HepG2 (cell line): ENCODE results near the gene PBX4. TPM values are rescaled to one million over a fixed set of nuclear protein-coding genes. Genes with fewer than 3 reads are reported as not detected.

ENCODE experiments used
- ATAC-seq: fragments of 200-7000 bp; cut with Tn5 transposase; 3 replicates; pipeline ENCODE4 v1.9.1; 2020; ENCODE audit warnings: mild to moderate bottlenecking, moderate library complexity
- BruUV-seq: library from RNA; stranded (reverse); fragments of 400-500 nt; replicated peaks from 2 replicates; lab custom pipeline; 2021; lab: Mats Ljungman, UMichigan
- CTCF ChIA-PET: fragments of 300-600 bp; formaldehyde crosslinking; extraction: SDS; loops from one replicate; lab custom pipeline; 2021; ENCODE audit warnings: low total read pairs, inconsistent platforms, low intra/inter-chr PET ratio; lab: Yijun Ruan, JAX
- POLR2A ChIA-PET: fragments of 350-600 bp; sonication (Branson Sonifier 250); formaldehyde crosslinking; loops from one replicate; lab custom pipeline; 2020; ENCODE audit warnings: antibody characterized with exemption, inconsistent platforms; lab: Yijun Ruan, JAX
- DNase-seq: peaks from one replicate; pipeline ENCODE4 v3.0.0-alpha.2; 2015; ENCODE audit warnings: low spot score
- FAIRE-seq: peaks from 3 replicates; lab custom pipeline; 2011; peaks lifted over from hg19 to GRCh38; lab: Jason Lieb, UNC
- H2AFZ ChIP-seq: one replicate; pipeline ENCODE4 v1.6.1; 2011; ENCODE audit warnings: low read length, inconsistent platforms
- H3K27ac ChIP-seq: fragments of 300-600 bp; 3 replicates; pipeline ENCODE4 v1.8.0; 2011; ENCODE audit warnings: mixed run types, mild to moderate bottlenecking, mixed read lengths, low read length, inconsistent platforms; ENCODE audit not compliant: insufficient read depth; ENCODE audit errors: extremely low read length
- H3K27me3 ChIP-seq, 2 experiments: fragments of 200-600 bp in 1 of 2; 2 replicates in 1 of 2; 3 replicates in 1 of 2; pipeline versions ENCODE4 v1.6.0 to v1.8.0; 2011; ENCODE audit warnings: low read length in 2 of 2, mild to moderate bottlenecking in 2 of 2, moderate library complexity in 2 of 2, inconsistent platforms in 1 of 2; ENCODE audit not compliant: insufficient read depth in 2 of 2, control insufficient read depth in 1 of 2
- H3K36me3 ChIP-seq, 2 experiments: fragments of 200-600 bp in 1 of 2; replicated peaks in 1 of 2; 2 replicates in 1 of 2; 3 replicates in 1 of 2; pipeline versions ENCODE4 v1.5.1 to v1.8.0; 2011; ENCODE audit warnings: low read length in 2 of 2, inconsistent platforms in 1 of 2; ENCODE audit not compliant: insufficient read depth in 2 of 2, control insufficient read depth in 1 of 2
- H3K4me1 ChIP-seq: 2 replicates; pipeline ENCODE4 v1.5.1; 2012; ENCODE audit warnings: low read length, inconsistent platforms; ENCODE audit not compliant: insufficient read depth
- H3K4me2 ChIP-seq: 2 replicates; pipeline ENCODE4 v1.6.0; 2011; ENCODE audit warnings: low read depth, low read length, inconsistent platforms
- H3K4me3 ChIP-seq, 3 experiments: fragments of 200-600 bp in 1 of 3; sonication (generic), shearing (Covaris generic) in 1 of 3; replicated peaks in 1 of 3; 2 replicates each; pipeline ENCODE4 v1.5.1; 2011 to 2016; ENCODE audit warnings: low read length in 3 of 3, inconsistent platforms in 2 of 3, low read depth in 2 of 3, mild to moderate bottlenecking in 2 of 3, control low read depth in 1 of 3, mixed read lengths in 1 of 3; ENCODE audit not compliant: insufficient read depth in 1 of 3
- H3K79me2 ChIP-seq: one replicate; pipeline ENCODE4 v1.6.1; 2011; ENCODE audit warnings: low read length, inconsistent platforms; ENCODE audit not compliant: insufficient read depth
- H3K9ac ChIP-seq: 2 replicates; pipeline ENCODE4 v1.6.0; 2011; ENCODE audit warnings: mild to moderate bottlenecking, low read depth, low read length, inconsistent platforms; ENCODE audit not compliant: insufficient read depth
- H3K9me3 ChIP-seq: 2 replicates; pipeline ENCODE4 v1.5.1; 2012; ENCODE audit warnings: mild to moderate bottlenecking, low read length
- H4K20me1 ChIP-seq: 2 replicates; pipeline ENCODE4 v1.6.0; 2011; ENCODE audit warnings: inconsistent platforms, mild to moderate bottlenecking, low read length, moderate library complexity; ENCODE audit not compliant: insufficient read depth
- AFF4 ChIP-seq: sonication (generic); formaldehyde crosslinking; IDR thresholded peaks from 2 replicates; pipeline ENCODE4 v1.4.0; 2020; ENCODE audit warnings: missing genetic modification reagents
- CSRNP2 ChIP-seq: sonication (generic); formaldehyde crosslinking; conservative IDR thresholded peaks from 2 replicates; pipeline ENCODE4 v1.8.0; 2022; ENCODE audit warnings: low read depth, missing genetic modification reagents
- ESRRA ChIP-seq: sonication (generic); formaldehyde crosslinking; IDR thresholded peaks from 2 replicates; pipeline ENCODE4 v1.5.1; 2020; ENCODE audit warnings: mild to moderate bottlenecking, low read depth, missing genetic modification reagents
- NCOA5 ChIP-seq: sonication (generic); formaldehyde crosslinking; IDR thresholded peaks from 2 replicates; pipeline ENCODE4 v1.4.0; 2020; ENCODE audit warnings: missing genetic modification reagents
- POGZ ChIP-seq: sonication (generic); formaldehyde crosslinking; IDR thresholded peaks from 2 replicates; pipeline ENCODE4 v1.4.0; 2020; ENCODE audit warnings: mild to moderate bottlenecking, missing genetic modification reagents
- STAG1 ChIP-seq: sonication (generic); formaldehyde crosslinking; IDR thresholded peaks from 2 replicates; pipeline ENCODE4 v1.4.0; 2020; ENCODE audit warnings: missing genetic modification reagents
- TFAP4 ChIP-seq: sonication (generic); IDR thresholded peaks from 2 replicates; pipeline ENCODE4 v1.6.1; 2016; ENCODE audit warnings: low read depth, borderline replicate concordance
- ZIK1 ChIP-seq: sonication (generic); formaldehyde crosslinking; IDR thresholded peaks from 2 replicates; pipeline ENCODE4 v1.5.0; 2020; ENCODE audit warnings: mild to moderate bottlenecking, low read depth, missing genetic modification reagents, borderline replicate concordance
- ZNF331 ChIP-seq: sonication (generic); formaldehyde crosslinking; IDR thresholded peaks from 2 replicates; pipeline ENCODE4 v1.4.0; 2020; ENCODE audit warnings: missing genetic modification reagents
- ZNF333 ChIP-seq: sonication (generic); formaldehyde crosslinking; IDR thresholded peaks from 2 replicates; pipeline ENCODE4 v1.4.0; 2020; ENCODE audit warnings: mild to moderate bottlenecking, missing genetic modification reagents, borderline replicate concordance
- ZNF788 ChIP-seq: sonication (generic); formaldehyde crosslinking; IDR thresholded peaks from 2 replicates; pipeline ENCODE4 v1.5.0; 2020; ENCODE audit warnings: mild to moderate bottlenecking, missing genetic modification reagents, borderline replicate concordance
- WGBS: methylation state at CpG from one replicate; pipeline ENCODE4 v1.1.6; 2017; ENCODE audit warnings: low lambda C conversion rate; 5-methylcytosine and 5-hydroxymethylcytosine counted together
- in situ Hi-C: cut with HindIII; loops from 2 replicates; pipeline ENCODE4 v1.10.0; 2017; ENCODE audit warnings: low pct_unique_long_range_greater_than_20kb; ENCODE audit not compliant: extremely low pct_ligation_motif_present
- intact Hi-C: fragments of 100-400 bp; cut with micrococcal nuclease; formaldehyde crosslinking; loops from one replicate; pipeline ENCODE4 v1.10.0; 2022; ENCODE audit not compliant: unreplicated experiment
- polyA plus RNA-seq, 8 experiments: library from polyadenylated mRNA; depleted of rRNA in 3 of 8; stranded (reverse) in 7 of 8; unstranded in 1 of 8; fragments of >200 nt; fragmentation: Illumina TruSeq in 4 of 8; extraction: Trizol in 4 of 8; gene quantifications; 2 replicates each; pipeline versions ENCODE4 v1.2.1 to v1.2.3, GENCODE V29; 2011 to 2016; ENCODE audit warnings: low read depth in 4 of 8, missing spikeins in 1 of 8, mixed read lengths in 1 of 8; ENCODE audit not compliant: insufficient read depth in 1 of 8
- total RNA-seq, 5 experiments: library from RNA; depleted of rRNA; stranded (reverse); fragments of >200 nt; fragmentation: Illumina TruSeq; extraction: Trizol; gene quantifications; 2 replicates each; pipeline ENCODE4 v1.2.3, GENCODE V29; 2016; ENCODE audit warnings: low read depth in 1 of 5
- TF ChIP-seq, protein P1 (sequence below): sonication (generic); formaldehyde crosslinking; IDR thresholded peaks from 2 replicates; pipeline ENCODE4 v1.5.0; 2020; ENCODE audit warnings: mild to moderate bottlenecking, missing genetic modification reagents, moderate library complexity

Gene PBX4
- total and polyA plus RNA-seq, 2 of the 13 experiments (the other 11 are each of a cell fraction or from before 2014, with no cell fraction given), result not detected

DNA sequence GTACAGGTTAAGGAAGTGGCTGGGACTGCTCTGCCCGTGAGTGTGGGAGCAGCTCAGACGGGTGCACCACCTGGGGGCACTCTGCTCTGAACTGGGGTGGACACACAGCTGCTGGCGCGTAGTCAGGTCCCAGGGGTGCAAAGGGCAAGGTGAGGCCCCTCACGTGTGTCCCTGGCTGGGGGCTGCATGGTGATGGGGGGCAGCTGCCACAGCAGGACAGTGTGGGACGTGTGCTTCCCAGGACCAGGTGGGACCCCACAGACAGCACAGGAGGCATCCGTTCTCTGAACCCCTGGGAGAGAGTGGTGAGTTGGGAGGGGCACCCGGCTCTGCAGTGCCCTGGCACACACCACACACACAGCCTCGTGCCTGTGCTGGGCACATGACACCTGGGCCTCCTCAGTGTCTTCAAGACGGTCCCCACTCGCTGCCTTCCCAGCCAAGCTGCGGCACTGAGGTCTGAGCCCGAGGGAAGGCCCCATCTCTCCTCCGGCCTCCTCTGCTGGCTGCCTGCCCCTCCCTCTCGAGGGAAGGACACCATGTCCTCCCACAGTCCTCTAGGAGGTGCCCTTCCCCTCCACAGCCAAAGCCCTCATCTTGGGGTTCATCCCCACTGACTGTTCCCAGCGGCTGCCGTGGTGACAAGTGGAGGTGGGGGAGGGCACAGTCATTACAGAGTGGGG lies 55.7 kb downstream of the PBX4 start:
- Histone ChIP-seq H3K4me2 (peak overlapping the region; percentile 55), H3K4me1 (peaks cover 24% of the 10 kb centered on the region), H3K36me3 (no peaks in the 10 kb centered on the region), H3K27me3 (peaks cover 4 to 11% of the 10 kb centered on the region in 2 experiments; a peak in 3 of 5 replicates), H3K27ac (no peak overlapping the region), H4K20me1 (no peaks in the 10 kb centered on the region), H3K9me3 (no peaks in the 10 kb centered on the region), H3K79me2 (no peaks in the 10 kb centered on the region), H3K9ac (no peak overlapping the region), H3K4me3 (peak overlapping the region in 1 of 3 experiments; percentile 35; a peak in 1 of 6 replicates), H2AFZ (no peak overlapping the region)
- DNase-seq (no peak), FAIRE-seq (no peak), ATAC-seq (peak; percentile 72)
- POLR2A ChIA-PET, result no interaction called here
- in situ Hi-C loops (loop anchor here (25.0 kb wide), 1 partner anchor 999 kb away; the partner anchor contains the start of gene ZNF737), intact Hi-C loops (no loop called here)
- BruUV-seq, result no TSS peak
- CTCF ChIA-PET, result interaction anchor here (0.7 kb wide), 1 partner anchor 81 kb away, joined by 3 read pairs; no protein-coding TSS in a partner anchor
- WGBS, result no CpG with 5 or more reads among the region's 17 CpGs
- TF ChIP-seq ESRRA (CRISPR knock-in tag), result no peak
- no peak for TF ChIP-seq POGZ (CRISPR knock-in tag)
- TF ChIP-seq NCOA5, result no peak
- TF ChIP-seq ZNF788, result 0 out of 2 replicates have a peak, but pooled peaks have one; percentile 21
- no peak for TF ChIP-seq AFF4 (CRISPR knock-in tag)
- TF ChIP-seq STAG1 (CRISPR knock-in tag), result peak; percentile 47
- TF ChIP-seq TFAP4, result 0 out of 2 replicates have a peak, but pooled peaks have one; percentile 12
- no peak for TF ChIP-seq ZNF331 (CRISPR knock-in tag)
- TF ChIP-seq CSRNP2 (CRISPR knock-in tag), result no peak
- TF ChIP-seq, protein P1, sequence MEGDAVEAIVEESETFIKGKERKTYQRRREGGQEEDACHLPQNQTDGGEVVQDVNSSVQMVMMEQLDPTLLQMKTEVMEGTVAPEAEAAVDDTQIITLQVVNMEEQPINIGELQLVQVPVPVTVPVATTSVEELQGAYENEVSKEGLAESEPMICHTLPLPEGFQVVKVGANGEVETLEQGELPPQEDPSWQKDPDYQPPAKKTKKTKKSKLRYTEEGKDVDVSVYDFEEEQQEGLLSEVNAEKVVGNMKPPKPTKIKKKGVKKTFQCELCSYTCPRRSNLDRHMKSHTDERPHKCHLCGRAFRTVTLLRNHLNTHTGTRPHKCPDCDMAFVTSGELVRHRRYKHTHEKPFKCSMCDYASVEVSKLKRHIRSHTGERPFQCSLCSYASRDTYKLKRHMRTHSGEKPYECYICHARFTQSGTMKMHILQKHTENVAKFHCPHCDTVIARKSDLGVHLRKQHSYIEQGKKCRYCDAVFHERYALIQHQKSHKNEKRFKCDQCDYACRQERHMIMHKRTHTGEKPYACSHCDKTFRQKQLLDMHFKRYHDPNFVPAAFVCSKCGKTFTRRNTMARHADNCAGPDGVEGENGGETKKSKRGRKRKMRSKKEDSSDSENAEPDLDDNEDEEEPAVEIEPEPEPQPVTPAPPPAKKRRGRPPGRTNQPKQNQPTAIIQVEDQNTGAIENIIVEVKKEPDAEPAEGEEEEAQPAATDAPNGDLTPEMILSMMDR (CRISPR knock-in tag), result peak; percentile 63
- no peak for TF ChIP-seq ZIK1
- peak; percentile 55; the same call in 1 of the 2 replicates for TF ChIP-seq ZNF333 (CRISPR knock-in tag)
